Dedifferentiated amniotic fluid mesenchymal stem cell (primary cell): ENCODE measurements around the gene LEF1.

Experiments
- DNase-seq: peaks from one replicate; pipeline ENCODE4 v3.0.0-alpha.2; 2016; ENCODE audit errors: extremely low spot score

Gene LEF1

DNA sequence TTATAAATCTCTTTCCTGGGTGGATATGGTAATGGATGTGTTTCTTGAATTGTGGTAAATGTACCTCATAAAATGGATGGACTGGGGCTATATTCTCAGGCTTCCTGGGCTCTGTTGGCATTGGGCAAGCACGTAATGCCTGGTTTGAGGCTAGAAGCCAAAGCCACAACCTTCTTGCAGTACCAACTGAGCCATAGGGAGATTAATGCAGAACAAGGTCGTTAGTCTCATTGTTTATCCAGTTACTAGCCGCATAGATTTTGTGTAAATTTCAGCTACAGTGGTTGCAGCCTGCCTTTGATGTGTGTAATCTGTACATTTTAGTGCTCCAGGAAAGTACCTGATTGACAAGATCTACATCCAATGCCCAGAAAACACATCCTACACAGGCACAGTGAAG is 7.2 kb upstream of the LEF1 start:
- DNase-seq: no peak

DNA sequence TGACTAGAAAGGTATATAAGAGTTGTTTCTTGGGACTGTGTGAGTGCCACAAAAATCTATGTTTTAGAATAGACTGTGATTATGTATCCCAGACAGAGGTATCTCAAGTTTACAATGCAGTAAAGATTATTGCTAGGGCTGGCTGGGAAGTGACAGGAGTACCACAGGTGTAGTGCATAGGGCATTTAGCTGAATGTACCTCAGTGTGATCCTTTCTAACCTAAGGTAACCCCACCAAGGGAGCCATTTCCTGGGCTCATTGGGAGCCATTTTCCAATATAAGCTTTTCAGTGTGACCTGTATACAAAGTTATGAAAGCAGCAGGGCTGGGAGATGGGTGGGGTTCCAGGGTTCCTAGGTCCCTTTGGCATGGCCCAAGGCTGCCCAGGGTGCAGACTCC is 6.1 kb upstream of the LEF1 start:
- no peak for DNase-seq

DNA sequence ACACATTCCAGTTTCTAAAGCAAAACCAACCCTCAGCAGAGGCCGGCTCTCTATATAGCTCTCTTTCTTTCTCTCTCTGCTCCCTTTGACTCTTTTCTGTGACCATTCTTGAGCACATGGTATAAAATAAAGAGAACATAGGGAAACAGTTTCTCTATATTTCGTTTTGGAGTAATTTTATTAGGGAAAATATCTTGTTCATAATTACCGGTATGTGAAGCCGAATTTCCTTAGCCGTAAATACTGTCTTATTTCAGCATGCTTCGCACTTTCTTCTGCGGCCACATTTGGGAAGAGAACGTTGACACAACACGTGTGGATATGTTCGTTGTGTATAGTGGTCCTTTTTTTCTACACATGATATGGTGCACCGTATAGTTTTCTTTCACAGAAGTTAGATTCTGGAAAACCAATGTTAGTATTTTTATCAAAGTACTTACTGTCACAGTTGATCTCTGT is 4.9 kb upstream of the LEF1 start:
- no peak for DNase-seq

DNA sequence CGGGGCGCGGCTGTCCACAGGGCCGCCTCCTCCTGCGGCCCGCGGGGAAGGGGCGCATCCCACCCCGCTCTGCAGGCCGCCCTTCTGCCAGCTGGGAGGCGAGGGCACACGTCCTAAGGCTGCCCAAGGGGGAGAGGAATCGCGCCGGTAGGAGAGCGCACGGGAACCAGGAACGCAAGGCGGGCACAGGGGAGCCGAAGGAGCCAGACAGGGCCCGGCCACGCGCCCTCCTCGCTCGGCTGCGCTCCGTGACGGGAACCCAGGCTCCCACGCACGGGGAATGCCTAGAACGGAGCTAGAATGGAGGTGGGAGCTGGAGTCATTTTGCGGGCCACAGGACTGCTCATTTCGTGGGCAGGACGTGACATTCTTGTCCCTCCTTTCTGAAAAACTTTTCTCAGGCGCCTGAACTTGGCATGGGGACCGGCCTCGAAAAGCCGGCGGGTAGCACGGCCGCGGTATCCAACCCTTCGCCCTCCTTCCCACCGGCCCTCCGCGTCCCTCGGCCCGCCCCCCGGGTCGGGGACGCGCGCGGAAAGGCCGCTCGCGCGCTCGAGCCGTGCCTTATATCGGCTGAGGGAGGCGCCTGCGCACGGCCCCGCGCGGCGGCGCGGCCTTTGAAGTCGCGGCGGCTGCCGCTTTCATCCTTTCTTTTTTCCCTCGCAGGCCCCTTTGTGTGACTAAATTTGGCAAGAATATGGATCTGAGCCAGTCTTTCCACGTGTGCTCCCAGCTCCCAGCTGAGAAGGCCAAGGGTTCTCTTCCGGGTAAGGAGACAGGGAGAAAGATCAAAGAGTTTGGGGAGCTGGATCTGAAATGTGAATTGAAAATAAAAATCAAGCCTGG is 4.2 kb upstream of the LEF1 start:
- no peak for DNase-seq

DNA sequence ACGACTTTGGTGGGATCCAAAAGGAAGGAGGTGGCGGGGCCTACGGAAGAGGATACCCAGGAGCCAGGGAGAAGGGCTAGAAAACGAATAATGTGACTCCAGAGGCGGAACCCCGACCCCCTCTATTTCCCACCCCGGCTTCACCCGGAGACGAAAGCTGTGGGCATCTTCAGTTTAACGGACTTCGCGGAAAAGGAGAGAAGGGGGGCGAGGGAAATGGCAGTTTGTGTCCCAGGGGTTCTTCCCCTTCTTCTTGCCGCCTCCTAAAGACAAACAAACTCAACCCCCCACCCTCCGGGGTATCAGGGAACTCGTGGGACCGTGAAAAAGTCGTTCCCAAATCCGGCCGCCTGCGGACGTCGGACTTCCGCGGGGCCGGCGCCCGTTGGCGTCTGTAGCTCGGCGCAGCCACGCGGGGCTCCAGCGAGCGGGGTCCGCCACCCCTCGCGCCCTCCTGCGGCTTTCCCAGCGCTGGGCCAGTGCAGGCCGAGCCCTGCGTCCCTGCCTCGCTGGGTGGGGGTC is 3.6 kb upstream of the LEF1 start:
- DNase-seq: no peak

DNA sequence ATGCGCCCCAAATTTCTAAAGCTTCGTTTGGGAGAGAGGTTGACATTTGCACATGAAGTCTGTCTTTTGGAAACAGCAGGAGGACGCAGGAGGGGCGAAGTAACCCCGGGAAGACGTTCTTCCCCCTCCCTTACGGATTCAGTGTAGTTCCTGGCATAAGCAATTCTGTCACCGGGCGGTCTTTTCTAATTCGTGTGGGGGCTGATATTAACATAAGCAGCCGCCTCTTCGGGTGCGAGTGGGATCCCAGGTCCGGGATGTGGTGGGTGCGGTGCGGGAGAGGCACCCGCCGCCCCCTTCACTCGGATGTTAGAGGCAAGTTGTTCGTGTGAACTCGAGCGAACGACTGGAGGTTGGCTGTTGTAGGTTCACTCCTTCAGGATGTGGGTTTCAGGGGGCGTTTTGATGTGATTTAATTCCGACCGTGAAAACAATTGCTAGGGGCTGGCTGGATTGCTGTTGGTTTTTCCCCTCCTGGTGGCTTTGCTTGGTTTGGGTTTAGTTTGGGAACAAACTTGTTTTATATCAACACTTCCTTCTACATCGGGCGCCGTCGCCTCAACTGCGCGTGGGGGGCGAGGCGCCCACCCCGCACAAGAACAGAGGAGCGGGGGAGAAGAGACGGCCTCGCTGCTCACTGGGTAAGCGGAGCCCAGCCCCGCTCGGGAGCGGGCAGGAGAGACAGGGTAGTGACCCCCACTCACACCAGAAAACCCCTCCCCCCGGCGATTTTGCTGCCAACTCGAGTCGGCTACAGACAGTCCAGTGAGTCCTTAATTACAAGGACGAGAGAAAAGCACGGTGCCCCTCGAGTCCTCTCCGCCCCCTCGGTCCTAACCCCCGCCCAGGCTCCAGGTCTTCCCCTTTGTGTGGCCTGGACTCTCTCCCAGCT is 2.9 kb upstream of the LEF1 start:
- DNase-seq: no peak

DNA sequence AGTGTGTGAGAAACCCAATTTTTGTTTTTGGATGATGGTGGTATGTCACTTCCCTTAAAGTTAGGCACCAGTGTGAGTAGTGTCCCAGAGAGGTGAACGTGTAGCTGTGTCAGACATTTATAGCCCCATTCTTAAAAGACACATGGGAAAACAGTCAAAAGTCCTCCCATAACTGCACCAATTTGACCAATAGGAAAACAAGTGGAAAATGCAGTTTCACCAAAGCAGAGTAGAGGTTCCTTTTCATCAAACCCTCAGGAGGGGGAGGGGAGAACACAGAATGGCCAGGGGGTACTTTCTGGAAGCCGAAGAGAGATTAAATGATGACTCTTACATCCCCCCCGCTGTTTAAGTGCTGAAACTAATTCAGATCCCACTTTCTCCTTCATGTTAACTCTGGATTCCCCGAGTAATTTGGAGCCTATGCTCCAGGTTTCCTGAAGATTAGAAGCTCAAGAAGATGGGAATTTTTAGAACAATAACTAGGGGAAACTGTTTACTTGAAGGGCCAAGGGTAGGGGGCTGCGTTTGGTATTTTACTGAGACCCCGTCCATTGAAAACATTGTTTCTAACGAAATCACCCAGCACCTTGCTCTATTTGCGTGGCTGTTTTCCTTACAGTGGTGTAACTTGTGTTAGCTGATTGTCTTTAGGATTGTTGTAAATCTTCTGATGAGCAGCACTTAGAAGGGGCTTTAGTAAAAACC is 2.1 kb upstream of the LEF1 start:
- no peak for DNase-seq

DNA sequence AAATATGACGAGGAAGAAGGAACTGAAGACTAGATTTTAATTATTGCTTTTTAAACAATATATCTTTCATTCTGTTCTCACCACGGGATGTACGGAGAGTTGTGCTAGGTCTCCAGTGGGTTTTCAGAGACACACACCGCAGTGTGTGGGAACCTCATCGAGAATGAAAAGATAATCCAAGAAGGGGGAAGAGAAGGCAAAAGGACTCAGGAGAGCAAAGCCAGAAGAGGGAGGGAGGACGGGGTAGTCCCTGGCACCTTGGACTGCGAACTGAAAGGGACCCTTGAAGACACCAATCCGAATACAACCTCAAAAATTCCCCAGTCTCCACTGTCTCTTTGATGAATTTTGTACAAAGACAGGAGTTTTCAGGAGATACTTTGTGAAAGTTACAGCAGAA is 932 bp upstream of the LEF1 start:
- DNase-seq: no peak

DNA sequence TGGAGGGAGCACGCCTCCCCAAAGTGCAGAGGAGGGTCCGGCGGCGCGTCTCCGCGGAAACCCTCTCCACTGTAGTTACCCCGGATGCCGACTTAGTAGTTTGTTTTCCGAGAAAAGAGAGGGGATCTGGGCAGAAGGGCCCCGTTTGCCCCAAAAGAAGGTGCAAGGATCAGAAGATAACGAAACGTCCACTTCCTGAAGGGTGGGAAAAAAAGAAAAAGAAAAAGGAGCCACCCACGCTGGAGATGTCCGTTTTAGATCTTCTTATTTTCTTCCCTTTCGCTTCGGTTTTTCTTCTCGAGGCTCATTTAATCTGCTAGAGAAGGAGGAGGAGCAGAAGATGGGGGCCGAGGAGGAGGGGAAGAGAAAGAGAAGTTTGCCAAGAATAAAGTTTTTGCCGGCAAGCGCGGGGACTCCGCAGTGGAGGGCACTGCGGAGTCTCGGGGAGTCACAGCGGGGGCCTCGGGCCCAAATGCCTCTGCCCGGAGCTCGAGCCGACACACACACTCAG is 517 bp downstream of the LEF1 start:
- no peak for DNase-seq

DNA sequence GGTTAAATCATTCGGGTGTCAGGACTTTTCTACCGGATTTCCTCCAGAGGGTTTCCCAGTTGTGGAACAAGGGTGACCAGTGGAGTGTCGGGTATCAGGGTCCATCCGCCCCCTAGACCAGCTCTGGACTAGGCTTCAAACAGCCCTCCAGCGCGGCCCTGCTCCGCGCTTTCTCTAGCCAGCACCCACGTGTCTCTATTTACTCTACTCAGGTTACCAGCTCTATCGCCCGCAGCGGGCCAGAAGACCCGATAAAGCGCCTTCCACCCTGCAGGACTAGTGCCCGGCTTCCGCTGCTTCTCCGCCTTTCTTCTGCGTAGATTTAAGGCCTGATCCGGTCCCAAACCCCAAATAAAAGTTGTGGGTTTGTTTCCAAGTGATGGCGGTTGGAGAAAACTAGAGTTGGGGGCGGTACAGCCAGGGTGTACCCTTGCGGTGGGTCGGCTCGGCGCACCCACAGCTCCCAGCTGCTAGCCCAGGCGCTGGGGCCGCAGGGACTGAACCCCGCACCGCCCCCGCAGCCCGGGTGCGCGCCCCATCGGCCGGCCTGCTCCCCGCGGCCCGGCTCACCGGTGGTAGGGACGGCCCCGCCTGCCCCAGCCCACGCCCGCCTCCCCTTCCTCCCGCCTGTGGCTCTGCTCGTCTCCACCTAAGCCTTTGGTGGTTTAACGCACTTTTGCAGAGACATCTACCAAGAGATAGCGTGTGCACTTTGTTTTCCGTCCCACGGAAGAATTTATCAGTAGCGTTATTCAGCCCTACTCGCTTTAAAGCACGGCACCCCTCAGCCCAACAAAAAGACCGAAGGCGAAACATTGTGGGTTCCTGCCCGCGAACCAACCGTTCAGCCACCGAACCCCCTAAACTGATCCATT is 2.1 kb downstream of the LEF1 start:
- DNase-seq: no peak

DNA sequence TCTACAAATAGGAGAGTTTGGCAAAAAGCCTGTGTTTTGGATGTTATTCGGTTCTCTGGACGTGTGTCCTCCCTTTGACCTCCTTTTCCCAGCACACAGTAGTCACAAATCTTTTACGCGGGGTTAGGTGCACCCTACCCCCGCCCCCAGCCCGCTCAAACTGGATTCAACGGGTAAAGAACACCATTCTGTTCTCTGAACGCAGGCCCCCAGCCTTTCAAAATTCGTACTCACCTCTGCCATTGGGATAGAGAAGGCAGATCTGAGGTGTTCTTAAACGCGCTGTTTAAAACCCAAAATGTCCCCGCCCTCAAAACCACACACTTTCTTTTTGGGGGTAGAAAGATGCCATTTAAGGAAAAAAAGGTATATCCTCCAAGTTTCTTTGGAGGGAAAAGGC is 2.7 kb downstream of the LEF1 start:
- DNase-seq: no peak

DNA sequence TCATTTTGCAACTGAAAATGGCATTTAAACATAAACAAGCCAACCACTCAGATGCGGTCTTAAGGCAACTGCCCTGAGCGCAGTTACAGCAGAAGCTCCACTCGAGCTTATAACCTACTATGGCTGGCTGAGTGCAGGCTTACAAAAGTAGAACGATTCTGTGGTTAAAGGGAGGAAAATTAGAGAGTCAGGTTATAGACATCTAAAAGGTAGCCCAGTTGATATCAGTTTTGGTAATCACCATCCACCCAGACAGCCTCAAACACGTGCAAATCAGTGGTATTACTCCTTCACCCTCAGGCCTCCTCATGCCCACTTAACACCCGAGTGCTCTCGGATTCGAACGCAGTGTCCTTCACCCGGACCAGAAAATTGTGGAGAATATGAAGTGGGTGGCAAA is 3.1 kb downstream of the LEF1 start:
- no peak for DNase-seq

DNA sequence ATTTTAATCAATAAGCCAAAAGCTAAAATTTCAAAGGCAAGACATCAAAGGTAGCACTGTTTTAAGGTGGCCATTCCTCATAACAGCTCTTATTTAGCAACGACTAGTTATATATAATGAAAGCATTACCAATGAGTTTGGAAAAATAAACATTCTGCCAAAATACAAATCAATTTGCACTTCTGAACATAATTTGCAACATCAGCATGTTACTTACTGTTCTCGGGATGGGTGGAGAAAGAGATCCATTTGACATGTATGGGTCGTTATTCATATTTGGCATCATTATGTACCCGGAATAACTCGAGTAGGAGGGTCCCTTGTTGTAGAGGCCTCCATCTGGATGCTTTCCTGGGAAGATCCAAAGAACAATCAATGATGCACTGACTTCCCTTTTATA is 5.4 kb downstream of the LEF1 start:
- DNase-seq: no peak

DNA sequence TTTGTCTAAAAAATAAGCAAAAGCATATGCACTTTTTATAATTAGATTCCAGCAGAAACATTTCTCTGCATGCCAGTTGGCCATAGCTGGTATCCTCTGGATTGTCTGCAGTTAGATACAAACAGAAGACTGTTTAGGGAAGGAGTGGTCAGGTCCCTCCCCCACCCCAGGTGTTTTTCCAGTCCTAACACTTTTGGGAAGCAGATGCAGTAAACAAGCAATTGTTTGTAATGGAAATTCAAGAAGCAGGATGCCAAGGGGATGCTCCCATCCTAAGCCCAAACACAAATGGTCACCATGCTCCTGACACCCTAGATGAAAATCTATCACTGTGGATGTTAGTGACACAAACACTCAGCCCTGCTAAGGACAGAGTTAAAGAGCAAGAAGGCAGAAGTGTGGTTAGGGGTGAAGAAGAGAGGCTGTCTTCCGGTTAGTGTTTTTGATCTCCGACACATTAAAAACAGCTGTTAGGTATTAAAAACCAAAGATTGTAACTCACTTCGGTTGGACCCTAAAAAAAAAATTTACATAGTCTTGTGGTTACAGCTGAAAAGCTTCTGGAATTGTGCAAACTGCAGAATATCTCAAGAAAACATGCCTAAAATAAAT is 7.9 kb downstream of the LEF1 start:
- DNase-seq: no peak

DNA sequence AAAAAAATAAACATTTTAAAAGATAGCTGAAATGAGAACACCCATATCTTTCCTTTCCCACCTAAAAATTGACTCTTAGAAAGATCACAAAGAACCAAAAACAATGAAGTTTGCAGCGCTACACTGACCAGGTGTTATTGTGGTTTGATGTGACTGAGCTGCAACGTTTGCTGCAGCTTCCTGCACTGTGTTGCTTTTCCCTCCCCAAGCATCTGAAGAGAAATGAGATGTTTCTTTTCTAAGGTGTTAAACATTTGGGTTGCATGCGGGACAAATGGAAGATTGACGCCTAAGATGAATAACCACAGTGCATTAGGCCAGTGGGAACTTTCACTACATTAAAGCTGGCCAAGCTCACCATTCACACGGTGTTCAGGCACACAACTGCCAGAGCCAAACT is 8.9 kb downstream of the LEF1 start:
- DNase-seq: no peak

DNA sequence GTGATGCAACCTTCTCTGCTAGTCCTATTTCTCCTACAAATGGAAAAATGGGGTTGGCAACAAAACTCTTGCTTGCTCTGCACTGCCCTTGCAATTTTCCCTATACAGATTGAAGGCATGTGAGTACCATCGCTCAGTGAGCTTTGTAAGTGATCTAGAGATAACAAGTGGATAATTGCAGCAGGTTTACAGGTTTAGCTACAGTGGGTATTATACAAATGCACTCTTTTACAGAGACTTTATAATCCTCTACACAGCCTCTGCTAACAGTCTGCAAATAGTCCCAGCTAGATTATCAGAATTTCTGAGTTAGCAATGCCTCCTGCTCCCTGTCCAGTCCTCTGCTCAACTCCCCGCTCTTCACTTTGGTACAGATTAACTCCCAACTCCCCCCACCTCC is 11.1 kb downstream of the LEF1 start:
- DNase-seq: no peak

DNA sequence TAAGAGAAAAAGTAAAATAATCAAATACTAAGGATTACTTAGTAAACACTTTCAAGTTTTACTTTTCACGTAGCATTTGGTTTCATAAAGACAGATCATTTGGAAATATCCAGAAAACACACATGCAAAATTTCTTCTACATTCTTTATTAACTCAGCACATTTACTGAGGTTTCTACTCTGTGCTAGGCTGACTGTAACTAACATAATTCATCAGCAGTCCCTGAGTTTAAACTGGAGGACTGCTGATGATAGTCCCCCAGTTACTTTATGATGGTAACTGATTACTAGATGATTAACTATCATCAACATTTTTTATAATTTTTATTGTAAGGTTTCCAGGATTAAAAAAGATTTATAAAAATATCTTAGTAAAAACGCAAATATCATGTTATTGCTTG is 12.3 kb downstream of the LEF1 start:
- no peak for DNase-seq

DNA sequence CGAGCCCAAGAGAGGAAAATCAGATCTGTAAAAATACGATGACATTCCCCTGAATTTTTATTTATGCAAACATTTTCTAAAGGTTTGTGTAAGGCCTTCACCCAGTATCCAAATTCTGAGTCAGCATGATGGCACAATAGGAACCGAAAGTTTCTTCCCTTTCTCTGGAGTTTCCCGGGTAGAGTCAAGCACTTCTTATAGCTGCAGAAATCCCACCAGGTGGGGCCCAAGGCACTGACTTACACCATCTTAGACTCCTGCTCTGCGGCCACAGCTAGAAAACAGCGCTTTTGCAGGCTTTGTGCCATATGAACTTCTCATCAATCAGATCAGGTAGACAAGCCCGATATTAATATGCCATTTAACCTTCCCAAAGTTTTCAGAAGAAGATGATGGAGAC is 13.4 kb downstream of the LEF1 start:
- no peak for DNase-seq

DNA sequence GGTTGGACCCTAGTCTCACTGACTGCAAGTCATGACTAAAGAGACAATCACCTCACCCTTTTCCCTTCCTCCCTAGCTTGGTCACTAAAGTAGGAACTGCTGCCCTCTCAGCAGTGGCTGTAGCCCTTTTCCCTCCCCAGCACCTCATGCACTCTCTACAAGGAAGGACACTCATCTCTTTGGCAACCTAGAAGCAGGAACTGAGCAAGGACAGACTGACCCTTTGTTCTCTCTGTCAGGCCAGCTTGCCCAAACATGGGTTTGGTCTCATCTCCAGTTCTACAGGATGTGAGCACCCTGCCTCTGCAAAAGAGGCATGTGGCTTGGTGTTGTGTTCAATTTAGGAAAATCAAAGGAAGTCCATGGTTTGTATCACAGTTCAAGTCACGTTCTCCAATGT is 15.8 kb downstream of the LEF1 start:
- no peak for DNase-seq

DNA sequence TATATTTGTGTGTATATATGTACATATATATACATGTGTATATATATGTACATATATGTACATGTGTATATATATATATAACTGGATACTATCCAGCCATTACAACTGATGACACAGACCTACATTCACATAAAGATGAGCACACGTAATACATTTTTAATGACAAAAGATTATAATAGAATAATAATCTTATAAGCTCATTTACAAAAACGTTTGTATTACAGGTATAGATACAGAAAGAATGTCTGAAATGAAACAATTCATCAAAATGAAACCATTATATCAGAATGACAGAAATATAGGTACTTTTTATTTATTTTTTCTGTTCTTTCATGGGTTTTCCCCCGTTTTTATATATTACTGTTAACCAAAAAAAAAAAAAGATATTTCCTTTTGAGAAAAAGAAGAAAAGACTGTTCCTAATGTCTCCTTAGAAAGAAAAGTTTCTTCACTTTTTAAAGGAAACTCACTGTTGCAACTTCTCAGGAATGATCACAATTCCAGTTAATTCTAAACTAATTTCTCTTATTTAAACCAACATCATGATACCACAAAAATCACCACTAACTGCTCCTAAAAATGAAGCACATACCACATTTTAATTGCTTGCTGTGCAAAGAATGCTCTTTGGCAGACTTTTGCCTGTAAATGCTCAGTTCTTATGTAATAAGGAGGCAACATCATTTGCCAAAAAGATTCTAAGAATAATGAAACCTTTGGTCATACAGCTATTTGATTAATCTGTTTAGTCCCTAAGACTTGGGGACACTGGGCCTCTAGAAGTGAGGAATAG is 18.9 kb downstream of the LEF1 start:
- peak; percentile 39 for DNase-seq
